Measurements from ENCODE around the gene CALCB. TPM values are rescaled to one million over a fixed set of nuclear protein-coding genes. Genes with fewer than 3 reads are reported as not detected.
"Not testable (repeated sequence)": the region's sequence is repeated elsewhere in the genome, so short reads cannot be mapped to it uniquely, and the experiment has no call there.

CALCB gene, protein sequence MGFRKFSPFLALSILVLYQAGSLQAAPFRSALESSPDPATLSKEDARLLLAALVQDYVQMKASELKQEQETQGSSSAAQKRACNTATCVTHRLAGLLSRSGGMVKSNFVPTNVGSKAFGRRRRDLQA
- total RNA-seq (2014; rRNA removed; shearing (Covaris generic)) = not detected in 2 replicates
- 0.11 TPM in 1 of 2 replicates, not detected in the other for polyA plus RNA-seq (2015; cell fraction: cytosol; rRNA removed)
- not detected in 2 replicates for polyA plus RNA-seq (2015; cell fraction: nucleus; rRNA removed)

DNA sequence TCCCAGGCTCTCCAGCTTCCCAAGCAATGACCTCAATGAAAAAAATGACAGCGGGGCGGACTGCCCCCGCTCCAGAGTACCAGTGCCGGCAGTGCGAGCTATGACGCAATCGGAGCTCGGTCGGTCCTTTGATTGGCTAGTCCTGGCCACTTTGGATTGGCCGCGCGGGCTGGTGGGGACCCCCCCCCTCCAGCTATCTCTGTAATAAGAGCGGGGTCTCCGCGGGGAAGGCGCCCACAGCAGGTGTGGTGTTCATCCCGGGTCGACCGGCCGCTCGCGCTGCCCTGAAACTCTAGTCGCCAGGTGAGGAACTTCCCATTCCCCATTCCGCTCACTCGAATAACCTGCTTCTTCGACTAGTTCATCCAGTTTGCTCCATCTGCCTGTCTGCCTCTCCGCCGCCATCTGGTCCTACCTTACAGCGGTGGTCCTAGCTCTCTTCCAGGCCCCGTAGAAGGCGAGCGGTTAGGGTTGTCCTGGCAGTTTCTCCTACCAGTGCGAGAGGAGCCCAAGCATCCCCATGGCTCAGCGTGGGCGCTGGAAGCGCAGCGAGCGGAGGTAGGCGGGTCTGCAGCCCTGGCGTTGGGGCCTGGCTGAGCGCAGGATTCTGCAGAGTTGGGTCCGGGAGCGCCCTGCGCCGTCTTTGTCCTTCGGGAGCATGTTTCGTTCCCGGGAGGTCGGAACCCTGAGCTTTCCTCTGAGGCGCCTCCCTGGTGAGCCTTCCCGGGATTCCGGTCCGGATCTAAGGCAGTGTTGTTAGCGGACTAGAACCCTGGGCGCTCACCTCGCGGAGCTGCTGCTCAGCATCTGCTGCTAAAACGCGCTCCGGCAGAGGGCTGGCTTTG, at the start of gene CALCB:
CALCB (plus strand) TSS at position 233 of the 845 bp plus-strand sequence. CDS start 1,126 bp downstream, outside the sequence.
- in situ Hi-C loops (cut with HindIII; ENCODE audit: low pct_unique_long_range_greater_than_20kb, low sequenced_read_pairs) = no loop called here
- DNase-seq (ENCODE audit: low read depth, low spot score) = no peak

DNA sequence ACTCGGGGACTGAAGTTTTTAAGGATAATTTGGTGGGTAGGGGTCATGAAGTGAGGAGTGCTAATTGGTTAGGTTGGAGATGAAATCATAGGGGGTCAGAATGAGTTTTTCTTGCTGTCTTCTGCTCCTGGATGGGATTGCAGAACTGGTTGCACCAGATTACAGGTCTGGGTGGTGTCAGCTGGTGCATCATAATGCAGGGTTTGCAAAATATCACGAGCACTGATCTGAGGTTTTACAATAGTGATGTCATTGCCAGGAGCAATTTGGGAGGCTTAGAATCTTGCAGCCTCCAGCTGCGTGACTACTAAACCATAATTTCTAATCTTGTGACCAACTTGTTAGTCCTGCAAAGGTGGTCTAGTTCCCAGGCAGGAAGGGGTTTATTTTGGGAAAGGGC, 46.4 kb upstream of the CALCB start:
- in situ Hi-C loops (cut with HindIII; ENCODE audit: low pct_unique_long_range_greater_than_20kb, low sequenced_read_pairs) = no loop called here
- no peak for DNase-seq (ENCODE audit: low read depth, low spot score)

- in situ Hi-C loops (cut with HindIII; ENCODE audit: low pct_unique_long_range_greater_than_20kb, low sequenced_read_pairs) = no loop called here
These were observed 45.4 kb upstream of the CALCB start for GRCh38 chr11:15027956-15028355.

DNA sequence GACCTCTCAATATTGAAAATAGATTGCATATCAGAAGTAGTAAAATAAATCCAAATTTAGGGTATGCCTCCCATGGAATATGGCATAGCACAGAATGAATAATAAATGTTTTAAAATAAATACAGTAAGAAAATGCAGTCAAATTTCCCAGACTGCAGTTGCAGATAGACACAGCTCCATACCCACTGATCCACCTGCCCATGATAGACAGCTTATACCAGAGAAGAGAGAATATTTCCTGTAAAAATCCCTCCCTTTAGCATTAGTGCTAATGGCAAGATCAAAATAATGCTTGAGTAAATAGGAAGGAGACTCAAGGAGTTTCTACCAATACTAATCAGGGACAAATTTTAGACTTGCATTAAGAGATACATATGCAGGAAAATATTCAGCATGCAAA, 45.0 kb upstream of the CALCB start:
- DNase-seq (ENCODE audit: low read depth, low spot score) = no peak
- in situ Hi-C loops (cut with HindIII; ENCODE audit: low pct_unique_long_range_greater_than_20kb, low sequenced_read_pairs) = no loop called here

More at GRCh38 chr11:15027956-15028355, 45.4 kb upstream of the CALCB start:
- DNase-seq (ENCODE audit: low read depth, low spot score) = no peak

- DNase-seq (ENCODE audit: low read depth, low spot score); in situ Hi-C loops (cut with HindIII; ENCODE audit: low pct_unique_long_range_greater_than_20kb, low sequenced_read_pairs): not testable (repeated sequence)
These were observed 41.4 kb upstream of the CALCB start for GRCh38 chr11:15031945-15032344.

DNA sequence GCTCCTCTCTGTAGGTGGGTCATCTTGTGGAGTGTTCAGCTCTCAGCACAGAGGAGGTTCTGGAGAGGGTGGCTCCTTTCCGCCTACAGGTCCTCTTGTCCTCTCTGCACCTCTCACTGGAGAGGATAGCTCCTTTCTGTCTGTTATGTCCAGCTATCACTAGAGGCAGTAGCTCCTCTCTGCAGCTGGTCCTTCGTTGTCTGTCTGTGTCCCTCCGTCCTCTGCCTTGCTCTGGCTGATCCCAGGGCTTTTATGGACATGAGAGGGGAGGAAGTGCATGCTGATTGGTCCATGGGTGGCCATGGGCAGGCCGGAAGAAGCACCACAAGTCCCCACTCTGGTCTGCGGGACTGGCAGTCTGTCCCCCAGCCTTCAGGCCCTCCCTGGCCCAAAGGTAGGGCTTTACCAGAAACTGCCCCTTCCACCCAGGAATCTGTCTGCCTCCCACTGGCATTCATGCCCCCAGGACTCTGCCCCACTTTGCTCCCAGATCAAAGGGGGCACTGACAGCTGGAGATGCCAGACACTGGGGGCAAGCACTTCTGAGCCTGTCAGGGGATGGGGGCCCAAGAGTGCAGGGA, 38.6 kb upstream of the CALCB start:
- no peak for DNase-seq (ENCODE audit: low read depth, low spot score)
- in situ Hi-C loops (cut with HindIII; ENCODE audit: low pct_unique_long_range_greater_than_20kb, low sequenced_read_pairs) = no loop called here

- in situ Hi-C loops (cut with HindIII; ENCODE audit: low pct_unique_long_range_greater_than_20kb, low sequenced_read_pairs) = no loop called here
These were observed 38.1 kb upstream of the CALCB start for GRCh38 chr11:15035283-15035682.

DNA sequence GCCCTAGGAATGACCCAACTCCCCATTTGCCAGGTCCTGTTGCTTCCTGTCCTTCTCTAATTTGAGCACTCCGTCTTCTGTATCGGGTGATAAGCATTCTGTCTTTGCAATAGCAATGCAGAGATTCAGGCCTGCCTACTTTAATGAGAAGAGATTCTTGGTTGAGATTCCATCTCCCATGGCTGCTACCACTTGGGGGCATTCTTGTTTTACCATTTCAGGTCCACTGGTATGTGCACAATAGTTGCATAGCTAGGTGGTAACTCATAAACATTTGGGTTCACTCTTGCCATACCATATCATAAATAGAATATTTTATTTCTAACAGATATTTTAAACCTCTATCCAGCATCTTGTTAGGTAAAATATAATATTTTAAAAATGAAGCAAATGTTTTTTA, 34.4 kb upstream of the CALCB start:
- in situ Hi-C loops (cut with HindIII; ENCODE audit: low pct_unique_long_range_greater_than_20kb, low sequenced_read_pairs) = no loop called here
- DNase-seq (ENCODE audit: low read depth, low spot score) = peak; percentile 49

More at GRCh38 chr11:15035283-15035682, 38.1 kb upstream of the CALCB start:
- DNase-seq (ENCODE audit: low read depth, low spot score) = no peak

DNA sequence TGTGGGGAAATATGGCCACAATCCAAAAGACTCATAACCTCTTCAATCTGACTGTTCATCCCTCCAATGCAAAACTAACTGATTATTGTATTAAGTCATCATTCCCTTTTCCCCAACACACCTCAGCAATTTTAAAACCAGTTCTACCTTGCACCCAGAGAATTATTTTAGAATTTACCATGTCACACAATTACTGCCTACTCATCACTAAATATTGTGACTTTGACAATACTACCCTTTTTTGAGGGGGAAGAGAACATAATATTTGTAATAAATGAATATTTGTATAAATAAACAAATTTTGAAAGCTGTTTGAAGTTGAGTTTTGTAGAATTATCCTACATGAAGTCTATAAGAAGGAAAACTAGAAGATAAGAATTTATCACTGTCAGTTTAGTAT, 28.2 kb upstream of the CALCB start:
- in situ Hi-C loops (cut with HindIII; ENCODE audit: low pct_unique_long_range_greater_than_20kb, low sequenced_read_pairs) = no loop called here
- DNase-seq (ENCODE audit: low read depth, low spot score) = no peak

GRCh38 chr11:15045891-15046290, 27.5 kb upstream of the CALCB start:
- DNase-seq (ENCODE audit: low read depth, low spot score) = no peak
- in situ Hi-C loops (cut with HindIII; ENCODE audit: low pct_unique_long_range_greater_than_20kb, low sequenced_read_pairs) = no loop called here

- DNase-seq (ENCODE audit: low read depth, low spot score); in situ Hi-C loops (cut with HindIII; ENCODE audit: low pct_unique_long_range_greater_than_20kb, low sequenced_read_pairs): not testable (repeated sequence)
These were observed 26.7 kb upstream of the CALCB start for GRCh38 chr11:15046673-15047072.

DNA sequence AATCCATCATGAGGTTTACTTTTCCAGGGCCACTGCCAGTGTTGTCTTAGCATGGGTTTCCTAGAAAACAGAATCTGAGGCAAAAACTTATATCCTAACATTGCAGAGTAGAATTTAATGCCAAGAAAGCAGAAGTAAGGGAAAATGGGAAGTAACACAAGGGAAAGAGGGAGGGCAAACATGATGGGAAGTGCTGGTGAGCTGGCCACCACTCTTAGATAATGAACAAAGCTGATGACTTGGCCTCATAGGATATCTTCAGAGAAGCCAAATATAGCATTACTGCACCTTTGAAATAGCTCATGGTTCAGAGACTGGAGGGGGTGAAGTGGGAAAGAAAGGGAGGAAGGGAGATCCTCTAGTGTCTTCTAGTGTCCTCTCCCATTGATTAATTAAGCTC, 24.8 kb upstream of the CALCB start:
- DNase-seq (ENCODE audit: low read depth, low spot score) = no peak
- in situ Hi-C loops (cut with HindIII; ENCODE audit: low pct_unique_long_range_greater_than_20kb, low sequenced_read_pairs) = no loop called here

DNA sequence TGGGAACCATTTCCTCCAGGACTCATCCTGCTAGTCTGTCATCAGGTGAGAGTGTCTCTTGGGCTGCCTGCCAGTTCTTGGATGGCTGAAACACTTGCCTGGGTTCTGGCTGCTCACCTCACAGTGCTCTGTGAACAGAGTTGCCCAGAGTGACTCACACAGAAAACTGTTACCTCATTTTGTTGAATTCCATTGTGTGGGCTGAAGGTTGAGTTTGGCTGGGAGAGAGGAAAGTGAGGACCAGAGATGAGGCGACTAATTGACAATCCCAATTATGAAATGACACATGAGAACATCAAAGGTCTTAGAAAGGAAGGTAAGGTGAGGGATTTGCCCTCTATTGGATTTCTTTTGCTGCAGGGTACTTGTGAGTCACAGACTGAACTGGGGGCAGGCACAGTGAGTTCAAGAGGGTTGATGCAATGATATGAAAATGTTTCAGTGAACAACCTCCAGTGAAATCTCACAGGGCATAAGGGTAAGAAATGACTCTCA, 20.2 kb upstream of the CALCB start:
- DNase-seq (ENCODE audit: low read depth, low spot score) = no peak
- in situ Hi-C loops (cut with HindIII; ENCODE audit: low pct_unique_long_range_greater_than_20kb, low sequenced_read_pairs) = no loop called here

DNA sequence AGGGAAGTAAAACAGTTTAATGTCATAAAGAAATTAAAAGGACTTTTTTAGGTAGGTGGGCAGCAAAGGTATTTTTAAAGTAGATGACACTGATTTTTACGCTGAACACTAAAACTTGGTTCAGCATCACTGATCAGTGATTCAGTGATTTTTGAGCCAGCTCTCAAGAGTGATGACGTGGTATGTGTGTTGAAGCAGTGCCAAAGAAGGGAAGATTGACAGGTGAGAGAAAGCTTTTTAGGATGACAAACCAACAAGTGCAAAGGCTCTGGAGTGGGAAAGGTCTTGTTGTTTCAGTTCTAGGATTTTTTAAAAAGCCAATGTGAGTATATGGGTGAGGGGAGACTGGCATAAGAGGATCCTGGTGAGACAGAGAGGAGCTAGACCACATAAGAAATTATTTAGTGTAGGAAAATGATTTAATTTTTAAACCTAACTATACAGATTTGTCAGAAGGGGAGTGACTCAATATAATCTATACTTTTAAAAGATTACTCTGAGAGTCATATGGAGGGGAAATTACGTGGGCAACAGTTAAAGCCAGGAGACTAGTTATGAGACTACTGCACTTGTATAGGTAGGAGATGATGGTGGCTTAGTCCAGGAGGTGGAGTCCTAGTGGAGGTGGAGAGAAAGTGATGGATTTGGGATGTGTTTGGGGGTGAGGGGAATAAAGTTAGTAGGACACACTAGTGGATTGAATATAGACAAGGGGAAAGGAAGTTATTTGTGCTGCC, 17.6 kb upstream of the CALCB start:
- DNase-seq (ENCODE audit: low read depth, low spot score) = no peak
- in situ Hi-C loops (cut with HindIII; ENCODE audit: low pct_unique_long_range_greater_than_20kb, low sequenced_read_pairs) = no loop called here

DNA sequence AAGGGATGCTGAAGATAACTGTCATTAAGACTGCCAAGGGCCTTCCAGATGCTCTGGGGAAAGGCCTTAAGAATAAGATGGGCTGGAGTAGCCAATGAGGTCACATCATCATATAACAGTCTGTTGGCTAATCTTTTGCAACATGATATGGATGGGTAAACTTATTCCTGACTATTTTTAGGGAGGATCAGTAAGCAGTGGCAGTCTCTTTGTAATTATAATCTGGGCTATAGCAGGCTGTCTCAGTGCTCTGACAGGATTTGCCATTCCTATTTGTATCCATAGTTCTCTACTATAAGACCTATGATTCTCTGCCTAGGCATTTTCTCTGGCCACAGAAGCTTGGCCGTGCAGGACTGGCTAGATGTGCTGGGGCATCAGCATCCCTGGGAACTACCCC, 16.1 kb upstream of the CALCB start:
- no peak for DNase-seq (ENCODE audit: low read depth, low spot score)
- in situ Hi-C loops (cut with HindIII; ENCODE audit: low pct_unique_long_range_greater_than_20kb, low sequenced_read_pairs) = no loop called here

DNA sequence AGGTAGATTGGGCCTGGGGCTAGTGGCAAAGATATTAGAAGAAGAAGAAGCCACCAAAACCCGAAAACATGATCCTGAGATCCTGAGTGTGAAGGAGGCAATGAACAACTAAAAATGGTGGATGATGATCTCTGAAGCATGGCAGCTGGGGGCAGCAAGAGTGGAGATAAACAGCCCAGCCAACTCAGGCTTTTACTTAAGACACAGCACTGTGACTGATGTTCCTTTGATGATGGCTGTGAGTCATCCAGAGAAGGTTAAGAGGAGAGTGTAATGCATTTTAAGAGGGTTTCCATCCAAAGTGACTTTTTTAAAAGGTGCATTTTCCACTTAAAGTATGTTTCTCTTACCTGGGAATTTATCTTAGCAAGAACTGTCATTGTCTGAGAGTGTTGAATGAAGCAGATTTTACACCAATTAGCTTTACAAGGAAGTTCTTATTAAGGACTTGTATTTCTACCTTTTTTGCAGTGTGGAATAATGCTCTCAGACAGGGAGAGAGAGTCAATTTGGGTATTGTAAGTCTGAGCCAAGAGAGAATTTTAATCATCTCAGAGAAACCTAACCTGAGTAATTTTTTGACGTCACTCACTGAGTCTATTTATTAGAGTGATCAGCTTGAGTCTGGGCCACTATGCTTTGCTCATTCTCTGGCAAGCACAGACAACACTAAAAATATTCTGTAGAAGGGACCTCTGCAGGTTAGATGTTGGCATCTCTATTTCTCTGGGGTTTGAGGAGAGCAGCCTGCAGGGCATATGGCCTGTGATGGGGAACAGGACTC, 14.1 kb upstream of the CALCB start:
- DNase-seq (ENCODE audit: low read depth, low spot score) = no peak
- in situ Hi-C loops (cut with HindIII; ENCODE audit: low pct_unique_long_range_greater_than_20kb, low sequenced_read_pairs) = no loop called here

DNA sequence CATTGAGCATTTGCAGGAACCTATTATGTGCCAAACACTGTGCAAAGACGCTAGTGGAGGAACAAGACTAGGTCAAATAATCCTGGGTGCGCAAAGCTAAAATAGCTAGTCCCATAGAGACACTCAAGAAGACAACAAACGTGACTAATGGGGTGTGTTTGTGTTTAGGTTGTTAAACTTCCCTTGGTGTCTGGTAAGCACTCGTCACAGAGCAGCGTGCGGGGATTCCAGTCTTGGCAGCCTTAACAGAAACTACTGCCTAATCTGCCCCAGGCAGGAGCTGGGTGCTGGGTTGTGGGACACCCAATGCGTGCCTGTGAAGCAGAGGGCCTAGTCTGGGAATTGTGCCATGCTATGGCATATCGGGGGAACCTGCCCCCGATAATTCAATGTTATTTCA, 10.8 kb upstream of the CALCB start:
- DNase-seq (ENCODE audit: low read depth, low spot score) = no peak
- in situ Hi-C loops (cut with HindIII; ENCODE audit: low pct_unique_long_range_greater_than_20kb, low sequenced_read_pairs) = no loop called here

Data from SK-MEL-5 (cell line).